ENCODE data around the gene RNF20. TPM values are rescaled to one million over a fixed set of nuclear protein-coding genes. Genes with fewer than 3 reads are reported as not detected.
A peak's percentile ranks its signal among the peaks of the same experiment; 100 is the strongest.

The RNF20 gene
- polyA plus RNA-seq, 1 of the 3 experiments (the other 2 are of a cell fraction), result 16.0 TPM

DNA sequence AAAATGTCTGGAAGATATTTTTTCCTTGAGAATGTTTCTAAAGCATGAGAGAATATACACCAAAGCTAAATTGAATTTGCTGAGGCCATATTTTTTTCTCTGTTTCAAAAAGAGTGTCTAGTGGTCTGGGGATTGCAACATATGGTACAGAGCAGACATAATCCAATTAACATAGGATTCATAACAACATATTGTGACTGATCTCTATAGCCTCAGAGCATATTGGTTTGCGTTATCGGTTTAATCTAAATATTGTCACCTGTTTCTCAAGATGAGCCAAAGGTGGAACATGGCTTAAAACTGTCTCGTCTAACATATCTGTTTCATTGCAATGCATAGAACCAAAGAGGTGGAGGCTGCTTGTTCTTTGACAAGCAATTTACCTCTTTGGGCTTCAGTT is 57.2 kb downstream of the RNF20 start:
- H3K9me3 ChIP-seq, result no peaks in the 10 kb centered on the region
- H3F3A ChIP-seq (replicated peaks; ENCODE audit: insufficient read depth), result no peaks in the 10 kb centered on the region
- DNase-seq, result peak; percentile 27
- ChIA-PET CTCF (interaction anchor here (0.9 to 1.1 kb wide), 3 partner anchors 10 to 137 kb away, joined by 3 read pairs; no protein-coding TSS in a partner anchor), POLR2A (no interaction called here)
- H3K4me1 ChIP-seq (ENCODE audit: control insufficient read depth in 1 of 2, insufficient read depth in 2 of 2, low read depth in 1 of 2, low read length in 1 of 2), result no peaks in the 10 kb centered on the region; a peak in 1 of 4 replicates
- TF ChIP-seq USF1 (IDR thresholded peaks at IDR 0.05; ENCODE audit: borderline replicate concordance, low read depth) (no peak), MAX (IDR thresholded peaks at IDR 0.05; ENCODE audit: low read depth) (no peak), FOXM1 (IDR thresholded peaks at IDR 0.05; ENCODE audit: low read depth) (no peak), GATA2 (CRISPR knock-in tag; IDR thresholded peaks at IDR 0.05) (no peak), RFX5 (IDR thresholded peaks at IDR 0.05; ENCODE audit: low read length) (no peak), MEF2A (IDR thresholded peaks at IDR 0.05; ENCODE audit: borderline replicate concordance, low read depth) (no peak), MXI1 (IDR thresholded peaks at IDR 0.05; ENCODE audit: low read depth, low read length) (no peak), NRF1 (IDR thresholded peaks at IDR 0.05; ENCODE audit: low read depth, low read length) (no peak), TAF1 (IDR thresholded peaks at IDR 0.05; ENCODE audit: borderline replicate concordance, low read depth, low read length) (no peak), RCOR1 (IDR thresholded peaks at IDR 0.05; ENCODE audit: low read length) (no peak)
- TF ChIP-seq, protein P1, sequence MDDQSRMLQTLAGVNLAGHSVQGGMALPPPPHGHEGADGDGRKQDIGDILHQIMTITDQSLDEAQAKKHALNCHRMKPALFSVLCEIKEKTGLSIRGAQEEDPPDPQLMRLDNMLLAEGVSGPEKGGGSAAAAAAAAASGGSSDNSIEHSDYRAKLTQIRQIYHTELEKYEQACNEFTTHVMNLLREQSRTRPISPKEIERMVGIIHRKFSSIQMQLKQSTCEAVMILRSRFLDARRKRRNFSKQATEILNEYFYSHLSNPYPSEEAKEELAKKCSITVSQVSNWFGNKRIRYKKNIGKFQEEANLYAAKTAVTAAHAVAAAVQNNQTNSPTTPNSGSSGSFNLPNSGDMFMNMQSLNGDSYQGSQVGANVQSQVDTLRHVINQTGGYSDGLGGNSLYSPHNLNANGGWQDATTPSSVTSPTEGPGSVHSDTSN (IDR thresholded peaks at IDR 0.05), result no peak
- TF ChIP-seq, protein P2, sequence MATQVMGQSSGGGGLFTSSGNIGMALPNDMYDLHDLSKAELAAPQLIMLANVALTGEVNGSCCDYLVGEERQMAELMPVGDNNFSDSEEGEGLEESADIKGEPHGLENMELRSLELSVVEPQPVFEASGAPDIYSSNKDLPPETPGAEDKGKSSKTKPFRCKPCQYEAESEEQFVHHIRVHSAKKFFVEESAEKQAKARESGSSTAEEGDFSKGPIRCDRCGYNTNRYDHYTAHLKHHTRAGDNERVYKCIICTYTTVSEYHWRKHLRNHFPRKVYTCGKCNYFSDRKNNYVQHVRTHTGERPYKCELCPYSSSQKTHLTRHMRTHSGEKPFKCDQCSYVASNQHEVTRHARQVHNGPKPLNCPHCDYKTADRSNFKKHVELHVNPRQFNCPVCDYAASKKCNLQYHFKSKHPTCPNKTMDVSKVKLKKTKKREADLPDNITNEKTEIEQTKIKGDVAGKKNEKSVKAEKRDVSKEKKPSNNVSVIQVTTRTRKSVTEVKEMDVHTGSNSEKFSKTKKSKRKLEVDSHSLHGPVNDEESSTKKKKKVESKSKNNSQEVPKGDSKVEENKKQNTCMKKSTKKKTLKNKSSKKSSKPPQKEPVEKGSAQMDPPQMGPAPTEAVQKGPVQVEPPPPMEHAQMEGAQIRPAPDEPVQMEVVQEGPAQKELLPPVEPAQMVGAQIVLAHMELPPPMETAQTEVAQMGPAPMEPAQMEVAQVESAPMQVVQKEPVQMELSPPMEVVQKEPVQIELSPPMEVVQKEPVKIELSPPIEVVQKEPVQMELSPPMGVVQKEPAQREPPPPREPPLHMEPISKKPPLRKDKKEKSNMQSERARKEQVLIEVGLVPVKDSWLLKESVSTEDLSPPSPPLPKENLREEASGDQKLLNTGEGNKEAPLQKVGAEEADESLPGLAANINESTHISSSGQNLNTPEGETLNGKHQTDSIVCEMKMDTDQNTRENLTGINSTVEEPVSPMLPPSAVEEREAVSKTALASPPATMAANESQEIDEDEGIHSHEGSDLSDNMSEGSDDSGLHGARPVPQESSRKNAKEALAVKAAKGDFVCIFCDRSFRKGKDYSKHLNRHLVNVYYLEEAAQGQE (IDR thresholded peaks at IDR 0.05; ENCODE audit: low read depth, low read length), result no peak
- TF ChIP-seq, protein P3, sequence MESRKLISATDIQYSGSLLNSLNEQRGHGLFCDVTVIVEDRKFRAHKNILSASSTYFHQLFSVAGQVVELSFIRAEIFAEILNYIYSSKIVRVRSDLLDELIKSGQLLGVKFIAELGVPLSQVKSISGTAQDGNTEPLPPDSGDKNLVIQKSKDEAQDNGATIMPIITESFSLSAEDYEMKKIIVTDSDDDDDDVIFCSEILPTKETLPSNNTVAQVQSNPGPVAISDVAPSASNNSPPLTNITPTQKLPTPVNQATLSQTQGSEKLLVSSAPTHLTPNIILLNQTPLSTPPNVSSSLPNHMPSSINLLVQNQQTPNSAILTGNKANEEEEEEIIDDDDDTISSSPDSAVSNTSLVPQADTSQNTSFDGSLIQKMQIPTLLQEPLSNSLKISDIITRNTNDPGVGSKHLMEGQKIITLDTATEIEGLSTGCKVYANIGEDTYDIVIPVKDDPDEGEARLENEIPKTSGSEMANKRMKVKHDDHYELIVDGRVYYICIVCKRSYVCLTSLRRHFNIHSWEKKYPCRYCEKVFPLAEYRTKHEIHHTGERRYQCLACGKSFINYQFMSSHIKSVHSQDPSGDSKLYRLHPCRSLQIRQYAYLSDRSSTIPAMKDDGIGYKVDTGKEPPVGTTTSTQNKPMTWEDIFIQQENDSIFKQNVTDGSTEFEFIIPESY (IDR thresholded peaks at IDR 0.05; ENCODE audit: borderline replicate concordance, low read depth), result no peak
- H3K4me2 ChIP-seq, result no peak overlapping the region
- WGBS (ENCODE audit: low lambda C conversion rate), result 36% methylated on average over 3 of the region's 3 CpGs
- no peaks in the 10 kb centered on the region for H3K9me2 ChIP-seq
- H4K20me1 ChIP-seq (ENCODE audit: insufficient read depth), result no peaks in the 10 kb centered on the region
- peaks cover 6% of the 10 kb centered on the region; the same call in 1 of the 2 replicates for H3K27me3 ChIP-seq (ENCODE audit: insufficient read depth)
- H3K79me2 ChIP-seq (ENCODE audit: insufficient read depth), result no peaks in the 10 kb centered on the region
- H3K36me3 ChIP-seq (replicated peaks in 1 of 2; ENCODE audit: control insufficient read depth in 1 of 2, insufficient read depth in 2 of 2, low read length in 1 of 2), result no peaks in the 10 kb centered on the region
- H3K9ac ChIP-seq, result no peak overlapping the region
- no peak overlapping the region for H2AFZ ChIP-seq (ENCODE audit: low read depth)
- no peak overlapping the region for H3K27ac ChIP-seq (ENCODE audit: low read depth in 2 of 2, low read length in 1 of 2)
- no peak overlapping the region for H3K4me3 ChIP-seq (ENCODE audit: low read depth in 2 of 2, low read length in 1 of 2)

Measured in SK-N-SH (cell line).